Inflammatory macrophage treated with lipopolysaccharide for 4 hours (primary cell): Measurements from ENCODE around the gene LIPC.

Experiments used
- DNase-seq: peaks from one replicate; pipeline ENCODE4 v3.0.0-alpha.2; 2020

LIPC gene

GRCh38 chr15:58544756-58545155, 113.0 kb downstream of the LIPC start:
- no peak for DNase-seq

GRCh38 chr15:58545307-58546065, 113.7 kb downstream of the LIPC start:
- peak; percentile 57 for DNase-seq

DNA sequence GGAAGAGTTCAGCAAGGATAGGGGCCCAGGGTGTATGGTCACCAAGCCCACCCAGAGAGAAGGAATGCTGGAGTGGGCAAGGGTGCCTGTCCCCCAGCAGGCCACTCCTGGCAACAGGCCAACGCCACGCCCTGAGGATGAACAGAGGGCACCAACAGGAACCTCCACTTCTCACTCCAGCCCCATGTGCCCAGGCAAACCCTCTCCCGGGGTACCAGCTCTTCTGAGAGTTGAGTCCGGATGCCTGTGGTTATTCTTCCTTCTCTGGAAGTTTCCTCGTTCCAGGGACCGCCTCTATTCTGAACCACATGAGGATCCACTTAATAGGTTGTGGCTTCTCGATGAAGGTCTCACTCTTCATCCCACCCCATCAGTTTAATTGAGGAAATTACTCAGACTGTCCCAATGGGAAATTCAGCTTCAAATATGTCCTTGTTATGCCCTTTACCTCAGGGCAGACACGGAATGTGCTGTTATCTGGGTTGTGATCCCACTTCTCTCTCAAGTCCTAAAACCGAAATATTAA, 114.3 kb downstream of the LIPC start:
- DNase-seq: no peak

GRCh38 chr15:58546635-58547627, 115.1 kb downstream of the LIPC start:
- peak; percentile 22 for DNase-seq

- no peak for DNase-seq
These were observed 116.0 kb downstream of the LIPC start for GRCh38 chr15:58547628-58548307.

DNA sequence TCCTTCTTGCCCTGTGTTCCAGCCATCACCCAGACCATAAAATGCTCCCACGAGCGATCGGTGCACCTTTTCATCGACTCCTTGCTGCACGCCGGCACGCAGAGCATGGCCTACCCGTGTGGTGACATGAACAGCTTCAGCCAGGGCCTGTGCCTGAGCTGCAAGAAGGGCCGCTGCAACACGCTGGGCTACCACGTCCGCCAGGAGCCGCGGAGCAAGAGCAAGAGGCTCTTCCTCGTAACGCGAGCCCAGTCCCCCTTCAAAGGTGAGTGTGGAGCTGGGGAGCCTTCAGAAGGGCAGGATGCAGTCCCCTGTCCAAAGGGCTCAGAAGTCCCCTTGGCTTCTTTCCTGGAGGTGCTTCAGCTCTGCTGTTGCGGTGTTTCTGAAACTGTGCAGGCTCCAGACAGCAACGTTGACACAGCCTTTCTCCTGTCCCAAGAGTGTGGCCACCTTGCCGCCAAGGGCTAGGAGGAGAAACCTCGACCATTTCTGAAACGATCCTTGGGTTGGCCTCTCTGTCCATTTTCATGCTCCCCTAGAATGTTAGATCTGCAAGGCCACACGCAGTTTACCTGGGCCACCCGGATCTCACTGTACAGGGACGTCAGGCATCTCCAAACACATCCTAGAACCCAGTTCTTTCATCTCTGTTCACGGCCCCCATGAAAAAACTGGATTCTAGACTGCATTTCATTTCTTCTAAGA, 116.7 kb downstream of the LIPC start:
- no peak for DNase-seq

GRCh38 chr15:58549013-58549784, 117.4 kb downstream of the LIPC start:
- no peak for DNase-seq

DNA sequence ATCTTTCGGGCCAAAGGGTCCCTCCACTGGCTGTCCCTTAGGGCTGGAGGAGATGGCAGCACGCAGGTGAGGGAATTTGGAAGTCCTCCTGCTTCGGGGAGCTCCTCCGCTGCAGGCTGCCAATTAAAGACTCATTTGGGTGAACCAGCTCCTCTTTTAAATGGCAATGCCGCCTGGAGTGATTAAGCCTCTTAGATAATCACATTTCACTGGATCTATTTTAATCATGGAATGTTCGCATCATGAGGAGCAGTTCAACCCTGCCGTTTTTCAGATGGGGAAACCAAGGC, 117.9 kb downstream of the LIPC start:
- DNase-seq: no peak

DNA sequence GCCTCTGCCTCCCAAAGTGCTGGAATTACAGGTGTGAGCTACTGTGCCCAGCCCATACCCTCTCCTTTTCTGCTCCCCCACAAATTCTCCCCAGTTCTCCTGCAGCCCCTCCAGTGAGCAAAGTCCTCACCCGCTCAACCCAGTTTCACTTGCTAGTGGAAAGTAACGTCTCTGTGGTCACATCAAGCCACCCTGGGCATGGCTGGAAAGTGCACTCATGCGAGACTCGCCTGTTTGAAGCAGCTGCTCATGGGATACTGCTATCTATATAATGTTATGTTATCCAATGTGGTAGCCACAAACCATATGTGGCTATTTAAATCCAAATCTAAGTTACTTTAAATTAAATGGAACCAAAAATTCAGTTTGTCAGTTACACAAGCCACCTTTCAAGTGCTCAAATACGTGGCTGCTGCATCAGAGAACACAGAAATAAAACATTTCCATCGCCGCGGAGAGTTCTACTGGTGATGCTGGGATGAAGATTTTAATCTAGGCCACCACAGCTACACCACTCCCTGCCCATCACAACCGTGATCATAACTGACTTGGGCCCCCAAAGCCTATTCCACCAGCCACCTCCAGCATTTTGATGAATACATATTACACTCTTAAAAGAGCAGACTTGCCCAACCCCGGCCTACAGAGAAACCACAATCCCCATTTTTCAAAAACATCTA, 119.4 kb downstream of the LIPC start:
- no peak for DNase-seq

DNA sequence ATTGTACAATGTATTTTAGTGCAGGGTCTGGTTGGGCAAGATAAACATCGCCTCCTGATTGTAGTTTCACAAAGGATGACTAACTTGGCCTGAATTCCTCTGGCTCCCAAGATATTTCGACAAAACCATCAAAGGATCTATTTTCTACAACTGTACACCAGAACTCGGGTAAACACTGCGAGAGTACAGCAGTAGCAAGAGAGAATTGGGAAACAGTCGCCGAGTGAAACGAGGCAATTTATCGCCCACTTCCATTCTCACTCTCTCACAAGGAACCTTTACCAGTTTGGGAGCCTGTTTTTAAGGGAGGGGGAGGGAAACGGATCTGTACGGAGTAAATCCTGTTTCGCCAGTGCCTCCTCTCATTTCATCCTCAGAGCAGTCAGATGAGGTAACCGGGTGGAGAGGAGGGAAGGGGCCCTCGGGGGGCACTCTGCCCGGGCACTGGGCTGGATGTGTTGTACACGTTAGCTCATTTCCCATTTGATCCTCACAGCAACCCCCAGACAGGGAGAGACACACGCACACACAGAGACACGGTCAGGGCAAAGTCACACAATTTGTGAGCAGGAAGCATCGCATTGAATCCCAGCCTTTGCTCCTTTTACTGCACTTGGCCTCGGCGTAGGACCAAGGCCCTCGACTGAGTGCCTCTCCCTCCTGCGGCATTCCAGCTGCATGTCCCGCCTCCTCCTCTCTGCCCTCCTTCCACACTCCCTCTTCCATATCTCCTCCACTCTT, 120.1 kb downstream of the LIPC start:
- DNase-seq: peak; percentile 88

- no peak for DNase-seq
These were observed 120.9 kb downstream of the LIPC start for GRCh38 chr15:58552505-58553364.

GRCh38 chr15:58553365-58553918, 121.7 kb downstream of the LIPC start:
- no peak for DNase-seq

GRCh38 chr15:58554758-58555157, 123.0 kb downstream of the LIPC start:
- no peak for DNase-seq

DNA sequence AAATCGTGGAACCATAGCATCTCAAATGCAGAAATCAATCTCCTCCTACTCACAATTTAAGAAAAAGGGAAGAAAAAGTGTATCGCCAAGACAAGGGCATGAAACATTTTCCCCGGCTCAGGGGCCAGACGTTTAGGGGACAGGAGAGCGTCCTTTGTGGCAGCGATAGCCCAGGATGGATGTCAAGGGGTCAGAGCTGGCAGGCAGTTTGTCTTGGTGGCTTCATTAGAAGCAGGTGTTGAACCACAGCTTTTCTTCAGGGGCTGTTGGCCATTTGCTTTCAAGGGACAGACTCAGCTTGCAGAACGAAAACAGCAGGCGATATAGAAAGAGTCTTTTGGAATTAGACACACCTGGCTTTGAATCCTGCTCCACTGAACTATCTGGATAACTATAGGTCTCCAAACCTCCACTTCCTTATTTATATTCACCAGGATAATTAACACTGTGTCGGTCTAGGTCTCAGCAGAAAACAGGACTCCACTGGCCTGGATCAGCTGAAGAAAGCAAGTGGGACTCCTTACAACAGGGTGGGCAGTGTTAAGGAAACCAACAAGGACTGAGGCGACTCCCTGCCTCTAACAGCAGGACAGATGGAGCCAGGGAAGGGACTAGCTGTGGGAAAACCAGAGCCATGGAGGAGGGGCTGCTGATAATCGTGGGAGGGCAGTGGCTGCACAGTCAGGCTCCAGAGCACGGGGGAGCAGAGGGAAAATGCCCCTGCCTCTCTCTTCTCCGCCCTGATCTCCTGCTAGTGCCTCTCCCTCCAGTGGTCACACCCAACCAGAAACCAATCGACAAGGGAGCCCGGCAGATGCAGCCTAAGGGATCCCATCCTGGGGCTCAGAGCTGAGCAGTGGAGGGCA, 123.6 kb downstream of the LIPC start:
- peak; percentile 52 for DNase-seq

DNA sequence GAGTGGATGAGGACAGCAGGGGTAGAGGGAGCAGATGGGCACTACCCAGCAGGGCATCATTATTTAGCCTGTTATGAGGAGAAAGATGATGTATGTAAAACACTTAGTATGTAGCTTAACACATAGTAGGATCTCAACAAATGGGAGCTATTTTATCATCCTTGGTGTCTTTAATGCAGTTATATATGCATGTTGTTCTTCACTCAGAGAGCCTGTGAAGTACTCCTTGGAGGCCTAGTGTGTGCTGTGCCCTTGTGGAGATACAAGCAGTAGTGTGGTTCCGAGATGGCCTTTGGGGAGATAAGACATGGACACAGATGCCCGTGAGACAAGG, 124.2 kb downstream of the LIPC start:
- no peak for DNase-seq

DNA sequence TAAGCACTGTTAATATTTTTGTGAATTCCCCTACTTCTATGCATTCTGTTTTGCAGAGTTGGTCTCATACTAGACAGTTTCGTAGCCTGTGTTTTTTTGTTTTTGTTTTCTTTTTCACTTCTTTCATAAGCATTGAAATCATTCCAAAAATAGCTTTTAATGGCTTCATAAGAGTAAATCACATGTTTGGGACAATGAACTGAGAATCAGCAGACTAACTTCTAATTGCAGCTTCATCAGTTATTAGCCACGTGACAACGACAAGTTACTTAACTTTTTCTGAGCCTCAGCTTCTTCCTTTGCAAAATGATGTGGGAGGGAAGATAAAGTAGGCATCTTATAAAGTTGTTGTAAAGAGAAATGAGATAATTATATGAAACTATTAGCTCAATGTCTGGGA, 124.8 kb downstream of the LIPC start:
- peak; percentile 94 for DNase-seq

DNA sequence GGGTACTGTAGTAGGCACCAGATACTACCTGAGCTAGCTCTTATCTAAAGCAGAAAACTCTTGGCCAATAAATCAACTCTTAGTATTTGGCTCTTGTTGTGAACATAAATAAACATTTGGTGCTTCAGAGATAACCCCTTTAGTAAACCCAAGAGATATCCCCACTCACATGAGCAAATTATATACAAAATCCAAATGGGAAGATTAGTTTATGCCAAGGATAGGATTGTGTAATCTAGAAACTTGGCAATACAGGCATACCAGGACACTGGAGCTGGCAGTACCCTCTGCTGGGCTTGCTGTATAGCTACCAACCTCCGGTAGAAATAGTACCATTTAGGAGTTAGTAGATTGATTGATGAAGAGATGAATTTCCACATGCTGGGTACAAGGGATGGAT, 127.0 kb downstream of the LIPC start:
- DNase-seq: no peak

GRCh38 chr15:58559904-58560588, 128.3 kb downstream of the LIPC start:
- no peak for DNase-seq
